Thyroid gland (tissue), 4 donors: ENCODE results near the gene TELO2. TPM values are rescaled to one million over a fixed set of nuclear protein-coding genes. Genes with fewer than 3 reads are reported as not detected.

Experiments used
- DNase-seq, 2 donors: peaks; one replicate each; pipeline ENCODE4 v3.0.0-alpha.2; 2019
- H3K27ac ChIP-seq, 3 donors: fragments of 200-600 bp; sonication (generic); 1 replicate in 2 of 3; 2 replicates in 1 of 3; pipeline ENCODE4 v1.5.1; 2016 to 2019; ENCODE audit warnings: mild to moderate bottlenecking in 1 of 3, moderate library complexity in 1 of 3
- H3K27me3 ChIP-seq: fragments of 200-600 bp; sonication (generic); one replicate; pipeline ENCODE4 v1.5.1; 2019
- H3K36me3 ChIP-seq, 2 donors: fragments of 200-600 bp; sonication (generic); one replicate each; pipeline ENCODE4 v1.5.1; 2016 to 2019
- H3K4me1 ChIP-seq, 2 donors: fragments of 200-600 bp; sonication (generic); one replicate each; pipeline ENCODE4 v1.5.1; 2017 to 2019
- H3K4me3 ChIP-seq, 3 donors: fragments of 200-600 bp; sonication (generic); replicated peaks in 1 of 3; 1 replicate in 2 of 3; 2 replicates in 1 of 3; pipeline ENCODE4 v1.5.1; 2016; ENCODE audit warnings: mild to moderate bottlenecking in 1 of 3
- H3K9me3 ChIP-seq: fragments of 200-600 bp; sonication (generic); one replicate; pipeline ENCODE4 v1.5.1; 2017
- POLR2A ChIP-seq, 2 donors: fragments of 450-650 bp; IDR thresholded peaks; one replicate each; pipeline ENCODE4 v1.6.1; 2017; ENCODE audit warnings: antibody characterized with exemption in 2 of 2, mild to moderate bottlenecking in 2 of 2, moderate library complexity in 1 of 2
- WGBS, 2 donors: methylation state at CpG; one replicate each; pipeline ENCODE4 v1.1.5; 2017; 5-methylcytosine and 5-hydroxymethylcytosine counted together
- intact Hi-C: fragments of 100-400 bp; cut with DNase I; formaldehyde crosslinking; loops from one replicate; pipeline ENCODE4 v1.15.1; 2023
- total RNA-seq, 4 donors: library from RNA; depleted of rRNA; stranded (reverse); fragments of >200 nt; gene quantifications; one replicate each; pipeline ENCODE4 v1.2.3, GENCODE V29; 2016
- TF ChIP-seq, protein P1 (sequence below), 6 experiments: fragments of 200-600 bp in 3 of 6; fragments of 450-650 bp in 3 of 6; sonication (generic) in 3 of 6; IDR thresholded peaks; one replicate each; pipeline ENCODE4 v1.5.1; 2016 to 2019; ENCODE audit warnings: antibody characterized with exemption in 6 of 6, mild to moderate bottlenecking in 2 of 6, inconsistent platforms in 1 of 6, moderate library complexity in 1 of 6

TELO2 gene
- total RNA-seq, 4 donors from 2014 or later, result 12.5 to 19.4 (median 12.8) TPM

DNA sequence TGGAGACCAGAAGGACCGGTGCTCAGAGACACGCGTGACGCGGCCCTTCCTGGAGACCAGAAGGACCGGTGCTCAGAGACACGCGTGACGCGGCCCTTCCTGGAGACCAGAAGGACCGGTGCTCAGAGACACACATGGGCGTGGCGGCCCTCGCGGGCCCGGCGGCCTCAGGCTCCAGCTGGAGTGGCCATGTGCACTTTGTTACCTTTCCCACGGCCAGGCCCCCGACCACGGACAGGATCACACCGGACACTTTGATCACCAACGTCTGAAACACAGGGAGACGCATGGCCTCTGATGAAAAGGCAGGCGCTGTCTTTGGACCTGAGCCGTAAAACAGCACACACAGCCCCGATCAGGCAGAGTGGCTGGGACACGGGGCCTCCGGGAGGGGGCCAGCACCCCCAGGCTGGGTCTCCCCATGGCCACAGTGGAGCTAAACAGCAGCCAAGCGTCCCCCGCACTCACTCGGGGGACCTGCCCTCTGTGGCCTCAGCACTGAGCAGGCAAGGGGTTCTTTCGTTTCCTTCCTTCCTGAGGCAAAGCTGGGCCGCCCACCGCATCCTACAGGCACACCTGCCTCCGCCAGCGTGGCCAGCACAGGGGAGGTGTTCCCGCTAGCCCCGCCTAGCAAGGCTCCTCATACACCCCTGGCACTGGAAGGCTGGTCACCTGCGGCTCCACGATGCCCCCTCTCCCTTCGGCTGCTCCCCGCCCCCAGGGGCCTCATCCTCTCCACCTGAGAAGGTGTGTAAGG is 35.5 kb upstream of the TELO2 start:
- Histone ChIP-seq H3K27me3 (no peaks in the 10 kb centered on the region), H3K4me1 (no peaks in the 10 kb centered on the region), H3K4me3 (no peak overlapping the region), H3K36me3 (peaks cover 50 to 54% of the 10 kb centered on the region in 2 donors), H3K9me3 (no peaks in the 10 kb centered on the region), H3K27ac (no peak overlapping the region)
- DNase-seq, result no peak
- WGBS, 2 donors, result 88 to 93% methylated on average over 17 to 36 of the region's 42 CpGs
- TF ChIP-seq, protein P1, sequence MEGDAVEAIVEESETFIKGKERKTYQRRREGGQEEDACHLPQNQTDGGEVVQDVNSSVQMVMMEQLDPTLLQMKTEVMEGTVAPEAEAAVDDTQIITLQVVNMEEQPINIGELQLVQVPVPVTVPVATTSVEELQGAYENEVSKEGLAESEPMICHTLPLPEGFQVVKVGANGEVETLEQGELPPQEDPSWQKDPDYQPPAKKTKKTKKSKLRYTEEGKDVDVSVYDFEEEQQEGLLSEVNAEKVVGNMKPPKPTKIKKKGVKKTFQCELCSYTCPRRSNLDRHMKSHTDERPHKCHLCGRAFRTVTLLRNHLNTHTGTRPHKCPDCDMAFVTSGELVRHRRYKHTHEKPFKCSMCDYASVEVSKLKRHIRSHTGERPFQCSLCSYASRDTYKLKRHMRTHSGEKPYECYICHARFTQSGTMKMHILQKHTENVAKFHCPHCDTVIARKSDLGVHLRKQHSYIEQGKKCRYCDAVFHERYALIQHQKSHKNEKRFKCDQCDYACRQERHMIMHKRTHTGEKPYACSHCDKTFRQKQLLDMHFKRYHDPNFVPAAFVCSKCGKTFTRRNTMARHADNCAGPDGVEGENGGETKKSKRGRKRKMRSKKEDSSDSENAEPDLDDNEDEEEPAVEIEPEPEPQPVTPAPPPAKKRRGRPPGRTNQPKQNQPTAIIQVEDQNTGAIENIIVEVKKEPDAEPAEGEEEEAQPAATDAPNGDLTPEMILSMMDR (IDR thresholded peaks at IDR 0.05), result no peak
- TF ChIP-seq POLR2A (IDR thresholded peaks at IDR 0.05), result no peak
- intact Hi-C loops, result no loop called here

DNA sequence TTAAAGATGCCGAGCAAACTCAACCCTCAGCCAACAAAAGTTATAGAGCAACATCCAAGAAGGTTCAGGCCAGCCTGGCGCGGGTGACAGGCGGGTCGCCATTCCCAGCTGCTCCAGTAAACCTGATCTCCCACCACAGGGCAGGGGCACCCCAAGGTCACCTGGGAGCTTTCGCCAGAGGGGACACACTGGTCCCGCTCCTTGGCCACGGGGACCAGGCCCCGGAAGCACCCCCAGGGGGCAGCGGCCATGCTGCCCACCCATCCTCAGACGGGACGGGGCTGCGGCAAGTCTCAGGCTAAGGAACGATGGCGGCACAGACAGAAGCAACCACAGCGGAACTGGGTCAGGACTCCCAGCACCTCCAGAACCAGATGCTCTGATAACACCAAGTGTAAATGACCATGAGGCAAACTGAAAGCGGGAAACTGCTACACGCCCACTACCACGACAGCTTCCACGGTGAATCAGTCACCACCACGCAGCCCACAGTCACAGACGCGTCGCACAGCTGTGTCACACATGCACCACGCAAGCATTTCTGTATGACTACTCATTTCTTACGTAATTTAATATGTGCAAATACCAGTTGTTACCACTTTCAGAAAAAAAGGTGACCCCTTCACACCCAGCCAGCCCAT is 34.7 kb upstream of the TELO2 start:
- DNase-seq, result no peak
- Histone ChIP-seq H3K27me3 (no peaks in the 10 kb centered on the region), H3K9me3 (no peaks in the 10 kb centered on the region), H3K36me3 (peaks cover 43 to 47% of the 10 kb centered on the region in 2 donors), H3K27ac (no peak overlapping the region), H3K4me1 (no peaks in the 10 kb centered on the region), H3K4me3 (no peak overlapping the region)
- no peak for TF ChIP-seq POLR2A (IDR thresholded peaks at IDR 0.05)
- TF ChIP-seq, protein P1 (IDR thresholded peaks at IDR 0.05), result no peak
- WGBS, 2 donors, result 97 to 98% methylated on average over 16 to 22 of the region's 26 CpGs
- intact Hi-C loops, result no loop called here

DNA sequence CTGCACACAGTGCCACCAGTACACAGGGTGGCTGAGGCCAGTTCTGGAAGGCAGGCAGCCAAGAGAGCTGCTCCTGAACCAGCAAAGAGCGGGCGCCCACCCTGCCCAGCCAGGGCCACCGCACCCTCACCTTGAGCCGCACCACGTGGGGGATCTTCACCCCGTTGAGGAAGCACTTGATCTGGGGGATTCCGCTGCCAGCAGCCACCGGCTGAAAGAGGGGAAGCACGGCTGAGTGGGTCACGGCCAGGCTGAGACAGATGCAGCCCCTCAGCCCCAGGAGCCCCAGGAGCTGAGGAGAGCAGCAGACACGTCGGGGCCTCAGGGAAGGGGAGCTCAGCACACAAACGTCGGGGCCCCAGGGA is 34.2 kb upstream of the TELO2 start:
- Histone ChIP-seq H3K36me3 (peaks cover 38 to 42% of the 10 kb centered on the region in 2 donors), H3K4me1 (no peaks in the 10 kb centered on the region), H3K4me3 (no peak overlapping the region), H3K27me3 (no peaks in the 10 kb centered on the region), H3K27ac (no peak overlapping the region), H3K9me3 (no peaks in the 10 kb centered on the region)
- no peak for TF ChIP-seq POLR2A (IDR thresholded peaks at IDR 0.05)
- TF ChIP-seq, protein P1 (IDR thresholded peaks at IDR 0.05), result no peak
- 84 to 89% methylated on average over 11 to 14 of the region's 14 CpGs for WGBS, 2 donors
- no peak for DNase-seq
- intact Hi-C loops, result no loop called here

DNA sequence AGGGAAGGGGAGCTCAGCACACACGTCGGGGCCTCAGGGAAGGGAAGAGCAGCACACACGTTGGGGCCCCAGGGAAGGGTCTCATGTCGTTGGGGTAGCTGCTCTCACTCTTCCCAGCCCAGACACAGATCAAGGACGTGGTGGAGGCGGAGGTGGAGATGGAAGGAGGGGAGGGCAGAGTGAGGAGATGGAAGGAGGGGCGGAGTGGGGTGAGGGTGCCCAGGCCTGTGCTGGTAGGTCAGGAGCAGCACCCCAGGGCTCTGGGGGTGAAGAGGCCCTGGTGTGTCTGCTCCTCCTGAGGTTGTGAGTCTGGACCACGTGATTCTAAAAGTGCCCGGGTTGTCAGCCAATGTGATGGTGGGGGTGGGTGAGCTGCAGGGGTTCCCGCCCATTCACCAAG is 33.2 kb upstream of the TELO2 start:
- Histone ChIP-seq H3K27ac (no peak overlapping the region), H3K27me3 (no peaks in the 10 kb centered on the region), H3K9me3 (no peaks in the 10 kb centered on the region), H3K36me3 (peaks cover 30 to 32% of the 10 kb centered on the region in 2 donors), H3K4me3 (no peak overlapping the region), H3K4me1 (no peaks in the 10 kb centered on the region)
- no peak for DNase-seq
- intact Hi-C loops, result no loop called here
- no peak for TF ChIP-seq POLR2A (IDR thresholded peaks at IDR 0.05)
- TF ChIP-seq, protein P1 (IDR thresholded peaks at IDR 0.05), result no peak
- WGBS, 2 donors, result 86 to 88% methylated on average over 10 of the region's 10 CpGs

DNA sequence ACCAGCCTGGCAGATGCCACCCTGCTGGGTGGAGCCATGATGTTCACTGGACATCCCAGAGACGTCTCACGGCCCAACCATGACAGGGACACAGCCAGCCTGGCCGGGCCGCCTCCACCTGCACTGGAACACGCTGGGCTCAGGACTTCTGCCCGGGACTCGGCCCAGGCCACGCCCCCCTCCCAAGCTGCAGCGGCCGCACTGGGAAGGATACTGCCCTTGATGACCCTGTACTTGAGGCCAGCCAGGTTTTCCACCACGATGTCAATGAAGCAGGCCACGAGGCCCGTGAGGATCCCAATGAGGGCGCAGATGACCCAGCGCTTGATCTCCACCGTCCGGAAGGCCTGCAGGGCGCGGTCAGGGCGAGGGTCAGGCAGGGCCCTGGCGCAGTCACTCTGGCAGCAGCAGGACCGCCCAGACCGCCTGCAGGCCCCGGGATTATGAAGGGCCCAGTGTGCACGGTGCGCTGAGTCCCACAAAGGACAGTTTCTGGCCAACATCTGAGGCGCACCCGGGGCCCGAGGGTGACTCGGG is 32.5 kb upstream of the TELO2 start:
- no peak overlapping the region for H3K27ac ChIP-seq
- DNase-seq, result no peak
- H3K36me3 ChIP-seq, result peaks cover 22 to 25% of the 10 kb centered on the region in 2 donors
- no peaks in the 10 kb centered on the region for H3K27me3 ChIP-seq
- TF ChIP-seq, protein P1 (IDR thresholded peaks at IDR 0.05), result no peak
- no peak for TF ChIP-seq POLR2A (IDR thresholded peaks at IDR 0.05)
- intact Hi-C loops, result no loop called here
- no peak overlapping the region for H3K4me3 ChIP-seq
- WGBS, 2 donors, result 94 to 100% methylated on average over 2 to 13 of the region's 30 CpGs
- no peaks in the 10 kb centered on the region for H3K9me3 ChIP-seq
- H3K4me1 ChIP-seq, result no peaks in the 10 kb centered on the region
